CD14-positive monocyte (primary cell): ENCODE measurements around the gene BICDL1. TPM values are rescaled to one million over a fixed set of nuclear protein-coding genes. Genes with fewer than 3 reads are reported as not detected.

Experiments used
- DNase-seq, 3 donors: peaks; one replicate each; pipeline ENCODE4 v3.0.0-alpha.2; 2011 to 2022
- H2AFZ ChIP-seq: 2 replicates; pipeline ENCODE4 v1.6.0; 2012; ENCODE audit warnings: mild to moderate bottlenecking, low read depth, low read length, inconsistent platforms; ENCODE audit not compliant: insufficient read depth, poor library complexity, severe bottlenecking
- H3K27ac ChIP-seq, 2 donors: 1 replicate in 1 of 2; 2 replicates in 1 of 2; pipeline ENCODE4 v1.5.1; 2012 to 2013; ENCODE audit warnings: low read length in 2 of 2, control low read depth in 1 of 2, inconsistent platforms in 1 of 2, low read depth in 1 of 2, mild to moderate bottlenecking in 1 of 2
- H3K27me3 ChIP-seq, 2 donors: one replicate each; pipeline versions ENCODE4 v1.6.0 to v1.6.1; 2011 to 2013; ENCODE audit warnings: low read length in 2 of 2; ENCODE audit not compliant: control insufficient read depth in 2 of 2, insufficient read depth in 2 of 2
- H3K36me3 ChIP-seq, 2 donors: replicated peaks in 1 of 2; 1 replicate in 1 of 2; 2 replicates in 1 of 2; pipeline versions ENCODE4 v1.5.1 to v1.6.1; 2012 to 2013; ENCODE audit warnings: low read length in 2 of 2, control low read depth in 1 of 2, inconsistent platforms in 1 of 2, mild to moderate bottlenecking in 1 of 2; ENCODE audit not compliant: insufficient read depth in 2 of 2, control insufficient read depth in 1 of 2
- H3K4me1 ChIP-seq, 2 donors: 1 replicate in 1 of 2; 2 replicates in 1 of 2; pipeline versions ENCODE4 v1.5.1 to v1.6.1; 2012 to 2013; ENCODE audit warnings: low read length in 2 of 2, control low read depth in 1 of 2, inconsistent platforms in 1 of 2, mild to moderate bottlenecking in 1 of 2, moderate library complexity in 1 of 2; ENCODE audit not compliant: insufficient read depth in 2 of 2, control insufficient read depth in 1 of 2
- H3K4me2 ChIP-seq: replicated peaks from 2 replicates; pipeline ENCODE3; 2012; ENCODE audit warnings: low read length, moderate library complexity, mild to moderate bottlenecking; ENCODE audit not compliant: poor library complexity, severe bottlenecking; ENCODE audit errors: extremely low read depth
- H3K4me3 ChIP-seq, 3 experiments: fragments of 200-600 bp in 1 of 3; sonication (generic) in 1 of 3; replicated peaks in 1 of 3; 1 replicate in 2 of 3; 2 replicates in 1 of 3; pipeline ENCODE4 v1.5.1; 2011 to 2013; ENCODE audit warnings: low read length in 3 of 3, mild to moderate bottlenecking in 3 of 3, control low read depth in 2 of 3, low read depth in 2 of 3, inconsistent platforms in 1 of 3, moderate library complexity in 1 of 3
- H3K79me2 ChIP-seq: 2 replicates; pipeline ENCODE4 v1.6.0; 2012; ENCODE audit warnings: mild to moderate bottlenecking, control low read depth, inconsistent platforms, low read length, moderate library complexity; ENCODE audit not compliant: insufficient read depth
- H3K9ac ChIP-seq: 2 replicates; pipeline ENCODE4 v1.6.0; 2017; ENCODE audit warnings: low read length, mild to moderate bottlenecking; ENCODE audit not compliant: insufficient read depth, poor library complexity, severe bottlenecking
- H3K9me3 ChIP-seq, 2 donors: replicated peaks in 1 of 2; 1 replicate in 1 of 2; 2 replicates in 1 of 2; pipeline versions ENCODE4 v1.5.1 to v1.6.1; 2012 to 2013; ENCODE audit warnings: low read length in 2 of 2, control low read depth in 1 of 2; ENCODE audit not compliant: control insufficient read depth in 1 of 2, insufficient read depth in 1 of 2
- H4K20me1 ChIP-seq: 2 replicates; pipeline ENCODE4 v1.6.0; 2012; ENCODE audit warnings: mild to moderate bottlenecking, low read length, control low read depth, moderate library complexity; ENCODE audit not compliant: insufficient read depth
- H3K27ac Mint-ChIP-seq, 7 donors: one replicate each; pipeline ENCODE4 v1.8.0; 2020; ENCODE audit warnings: mild to moderate bottlenecking in 7 of 7, mixed read lengths in 7 of 7, moderate library complexity in 6 of 7, inconsistent platforms in 2 of 7
- H3K27me3 Mint-ChIP-seq, 3 donors: one replicate each; pipeline ENCODE4 v1.8.0; 2021 to 2022; ENCODE audit warnings: low read depth in 3 of 3, mild to moderate bottlenecking in 3 of 3, mixed read lengths in 3 of 3, moderate library complexity in 3 of 3, inconsistent platforms in 1 of 3
- H3K36me3 Mint-ChIP-seq, 2 donors: one replicate each; pipeline ENCODE4 v1.8.0; 2020; ENCODE audit warnings: mixed read lengths in 2 of 2, inconsistent platforms in 1 of 2, mild to moderate bottlenecking in 1 of 2
- H3K4me1 Mint-ChIP-seq: one replicate; pipeline ENCODE4 v1.8.0; 2020; ENCODE audit warnings: mild to moderate bottlenecking, mixed read lengths
- H3K4me3 Mint-ChIP-seq, 2 donors: one replicate each; pipeline ENCODE4 v1.8.0; 2020; ENCODE audit warnings: mild to moderate bottlenecking in 2 of 2, mixed read lengths in 2 of 2, moderate library complexity in 1 of 2
- H3K9me3 Mint-ChIP-seq, 7 donors: one replicate each; pipeline ENCODE4 v1.8.0; 2020 to 2022; ENCODE audit warnings: mixed read lengths in 7 of 7, mild to moderate bottlenecking in 6 of 7, moderate library complexity in 6 of 7, inconsistent platforms in 2 of 7
- CTCF ChIP-seq: fragments of 200-600 bp; IDR thresholded peaks from one replicate; pipeline ENCODE4 v1.8.0; 2022; ENCODE audit warnings: antibody characterized with exemption, mild to moderate bottlenecking
- WGBS: methylation state at CpG from one replicate; pipeline ENCODE4 v1.1.5; 2013; ENCODE audit warnings: missing lambda C conversion rate; ENCODE audit not compliant: insufficient coverage; 5-methylcytosine and 5-hydroxymethylcytosine counted together
- intact Hi-C, 2 donors: fragments of 100-400 bp; cut with micrococcal nuclease; formaldehyde crosslinking; loops; one replicate each; pipeline versions ENCODE4 v1.15.0 to v1.15.1; 2023
- polyA plus RNA-seq, 3 donors: library from polyadenylated mRNA; depleted of rRNA in 1 of 3; unstranded in 2 of 3; stranded (reverse) in 1 of 3; fragments of 300-500 nt in 2 of 3; fragments of >200 nt in 1 of 3; fragmentation: Illumina TruSeq in 2 of 3; gene quantifications; 1 replicate in 2 of 3; 2 replicates in 1 of 3; pipeline ENCODE4 v1.2.3, GENCODE V29; 2012 to 2021

The BICDL1 gene
- polyA plus RNA-seq, 3 donors = 0.13 TPM; not detected in 2

- Histone ChIP-seq H3K4me3 (no peak overlapping the region), H3K4me2 (no peak overlapping the region), H3K79me2 (no peaks in the 10 kb centered on the region), H3K27ac (no peak overlapping the region), H3K9me3 (no peaks in the 10 kb centered on the region), H3K27me3 (no peaks in the 10 kb centered on the region), H3K4me1 (no peaks in the 10 kb centered on the region), H4K20me1 (no peaks in the 10 kb centered on the region), H3K36me3 (no peaks in the 10 kb centered on the region), H3K9ac (no peak overlapping the region), H2AFZ (no peak overlapping the region)
- DNase-seq = no peak
- intact Hi-C loops = no loop called here
- Mint-ChIP-seq H3K9me3 (no peaks in the 10 kb centered on the region), H3K4me1 (no peaks in the 10 kb centered on the region), H3K27ac (no peak overlapping the region), H3K36me3 (no peaks in the 10 kb centered on the region), H3K27me3 (peaks cover 5 to 9% (median 7%) of the 10 kb centered on the region in 3 donors), H3K4me3 (no peak overlapping the region)
- WGBS = 95% methylated on average over 5 of the region's 7 CpGs
- no peak for TF ChIP-seq CTCF
These were observed 46.6 kb upstream of the BICDL1 start for GRCh38 chr12:119942386-119942785.

- no peak for TF ChIP-seq CTCF
- no peak for DNase-seq
- Mint-ChIP-seq H3K36me3 (no peaks in the 10 kb centered on the region), H3K4me3 (no peak overlapping the region), H3K4me1 (no peaks in the 10 kb centered on the region), H3K27ac (no peak overlapping the region), H3K9me3 (peaks cover 0 to 2% (median 0%) of the 10 kb centered on the region in 7 donors), H3K27me3 (peaks cover 6 to 9% (median 8%) of the 10 kb centered on the region in 3 donors)
- H3K27me3 ChIP-seq = no peaks in the 10 kb centered on the region
- no peaks in the 10 kb centered on the region for H3K4me1 ChIP-seq
- H3K36me3 ChIP-seq = no peaks in the 10 kb centered on the region
- no peaks in the 10 kb centered on the region for H3K79me2 ChIP-seq
- H3K9me3 ChIP-seq = no peaks in the 10 kb centered on the region
- H3K4me3 ChIP-seq = no peak overlapping the region
- 94% methylated on average over 5 of the region's 6 CpGs for WGBS
- no peak overlapping the region for H3K27ac ChIP-seq
- H4K20me1 ChIP-seq = no peaks in the 10 kb centered on the region
- intact Hi-C loops = no loop called here
- no peak overlapping the region for H3K9ac ChIP-seq
- H2AFZ ChIP-seq = no peak overlapping the region
- no peak overlapping the region for H3K4me2 ChIP-seq
These were observed 42.8 kb upstream of the BICDL1 start for GRCh38 chr12:119946213-119946612.
